Mammary epithelial cell (primary cell): ENCODE results near the gene B4GALT6.

Source experiments
- EZH2 ChIP-seq: IDR thresholded peaks from 2 replicates; pipeline ENCODE4 v1.6.1; 2012; ENCODE audit warnings: low read length, inconsistent platforms, borderline replicate concordance
- TF ChIP-seq, protein P1 (sequence below), 2 donors: IDR thresholded peaks in 1 of 2; conservative IDR thresholded peaks in 1 of 2; 2 replicates each; pipeline ENCODE4 v1.5.1; 2011 to 2012; ENCODE audit warnings: inconsistent platforms in 2 of 2, low read length in 2 of 2, mild to moderate bottlenecking in 2 of 2, control low read depth in 1 of 2, low read depth in 1 of 2; ENCODE audit not compliant: insufficient read depth in 1 of 2; ENCODE audit errors: extremely low read depth in 1 of 2

DNA sequence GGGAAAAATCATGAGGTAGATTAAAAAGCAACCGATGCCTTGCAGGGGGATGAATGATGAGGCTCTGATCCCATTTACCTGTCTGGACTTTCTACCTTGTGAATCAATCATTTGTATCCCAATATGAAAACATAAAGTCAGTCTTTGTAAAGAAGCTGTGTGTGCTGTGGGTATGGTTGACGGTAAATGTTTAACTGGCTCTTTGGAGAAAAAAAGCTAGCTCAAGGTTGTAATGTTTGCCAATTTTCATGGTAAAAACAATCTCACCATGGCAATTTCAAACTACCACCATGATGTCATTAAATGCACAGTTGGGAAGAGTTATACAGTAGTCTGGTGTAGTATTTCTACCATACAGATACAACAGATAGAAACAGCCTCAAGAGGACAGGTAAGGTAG lies 78.1 kb downstream of the B4GALT6 start:
- no peak for TF ChIP-seq EZH2
- TF ChIP-seq, protein P1, sequence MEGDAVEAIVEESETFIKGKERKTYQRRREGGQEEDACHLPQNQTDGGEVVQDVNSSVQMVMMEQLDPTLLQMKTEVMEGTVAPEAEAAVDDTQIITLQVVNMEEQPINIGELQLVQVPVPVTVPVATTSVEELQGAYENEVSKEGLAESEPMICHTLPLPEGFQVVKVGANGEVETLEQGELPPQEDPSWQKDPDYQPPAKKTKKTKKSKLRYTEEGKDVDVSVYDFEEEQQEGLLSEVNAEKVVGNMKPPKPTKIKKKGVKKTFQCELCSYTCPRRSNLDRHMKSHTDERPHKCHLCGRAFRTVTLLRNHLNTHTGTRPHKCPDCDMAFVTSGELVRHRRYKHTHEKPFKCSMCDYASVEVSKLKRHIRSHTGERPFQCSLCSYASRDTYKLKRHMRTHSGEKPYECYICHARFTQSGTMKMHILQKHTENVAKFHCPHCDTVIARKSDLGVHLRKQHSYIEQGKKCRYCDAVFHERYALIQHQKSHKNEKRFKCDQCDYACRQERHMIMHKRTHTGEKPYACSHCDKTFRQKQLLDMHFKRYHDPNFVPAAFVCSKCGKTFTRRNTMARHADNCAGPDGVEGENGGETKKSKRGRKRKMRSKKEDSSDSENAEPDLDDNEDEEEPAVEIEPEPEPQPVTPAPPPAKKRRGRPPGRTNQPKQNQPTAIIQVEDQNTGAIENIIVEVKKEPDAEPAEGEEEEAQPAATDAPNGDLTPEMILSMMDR (conservative IDR thresholded peaks at IDR 0.05 in 1 of 2, IDR thresholded peaks at IDR 0.05 in 1 of 2; ENCODE audit: extremely low read depth in 1 of 2, insufficient read depth in 1 of 2, low read depth in 1 of 2, low read length in 2 of 2), result no peak
